HG02798 (cell line): ENCODE results near the gene ZNG1F.
"Not testable (repeated sequence)": the region's sequence is repeated elsewhere in the genome, so short reads cannot be mapped to it uniquely, and the experiment has no call there.

Experiments
- ATAC-seq: cut with Tn5 transposase; IDR thresholded peaks from one replicate; pipeline ENCODE4 v1.9.1; 2021; ENCODE audit warnings: mild to moderate bottlenecking; ENCODE audit not compliant: unreplicated experiment, poor library complexity

Gene ZNG1F

DNA sequence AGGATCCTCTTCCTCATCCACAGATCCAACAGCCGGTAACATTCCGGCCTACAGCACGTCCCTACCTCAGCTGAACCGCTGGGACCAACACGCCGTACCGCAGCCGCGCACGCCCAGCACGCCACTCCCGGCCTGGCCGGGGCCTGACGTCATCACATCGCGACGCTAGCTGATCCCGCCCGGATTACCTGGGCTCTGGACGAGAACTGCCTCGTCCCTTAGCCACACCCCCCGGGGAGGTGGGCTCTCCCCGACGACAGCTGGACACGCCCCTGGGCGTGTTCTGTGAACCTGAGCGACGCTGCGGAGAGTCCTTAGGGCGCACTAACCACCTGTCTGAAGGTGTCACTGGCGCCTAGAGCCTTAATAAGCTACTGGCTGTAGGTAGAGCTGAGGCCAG lies at the start of gene ZNG1F:
Gene ZNG1F (minus strand): TSS at position 101 of the 400 bp plus-strand sequence. CDS start 59 bp downstream, at position 42.
- ATAC-seq: not testable (repeated sequence)

DNA sequence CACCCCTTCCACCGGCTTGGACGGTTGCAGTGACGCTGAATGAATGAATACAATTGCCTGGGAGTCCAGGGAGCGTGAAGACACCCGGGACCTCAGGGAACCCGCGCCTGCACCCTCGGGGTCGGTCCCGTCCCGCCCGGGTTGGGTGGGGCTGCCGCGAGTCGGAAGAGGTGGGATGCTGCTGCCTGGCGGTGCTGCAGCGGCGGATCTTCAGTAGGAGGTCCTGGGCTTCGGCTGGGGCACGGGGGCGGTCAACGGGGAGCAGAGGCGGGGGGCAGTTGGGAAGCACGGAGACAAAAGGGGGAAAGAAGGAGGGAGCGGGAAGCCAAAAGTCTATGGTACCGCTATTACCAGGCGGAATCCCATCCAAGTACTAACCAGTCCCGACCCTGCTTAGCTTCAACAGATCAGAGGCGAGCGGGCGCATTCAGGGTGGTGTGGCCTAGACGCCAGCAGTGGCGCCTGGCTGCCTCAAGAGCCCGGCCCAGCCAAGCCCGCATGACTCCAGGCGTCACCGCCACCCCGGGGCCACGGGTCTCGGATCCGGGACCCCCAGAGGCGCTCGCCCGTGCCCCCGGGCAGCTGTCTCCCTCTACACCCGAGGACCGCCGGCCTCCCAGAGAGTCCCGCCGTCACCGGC lies 48.1 kb upstream of the ZNG1F start:
- not testable (repeated sequence) for ATAC-seq

- ATAC-seq: not testable (repeated sequence)
Measured at GRCh38 chr9:41236486-41237109, 47.5 kb upstream of the ZNG1F start.

- peak; percentile 100 for ATAC-seq
Measured at GRCh38 chr9:41234811-41235805, 46.0 kb upstream of the ZNG1F start.

- ATAC-seq: peak; percentile 16
Measured at GRCh38 chr9:41234221-41234620, 45.1 kb upstream of the ZNG1F start.

GRCh38 chr9:41232326-41232725 lies 43.2 kb upstream of the ZNG1F start:
- not testable (repeated sequence) for ATAC-seq

GRCh38 chr9:41230418-41230817 lies 41.3 kb upstream of the ZNG1F start:
- ATAC-seq: not testable (repeated sequence)

GRCh38 chr9:41229408-41230401 lies 40.6 kb upstream of the ZNG1F start:
- peak; percentile 36 for ATAC-seq

GRCh38 chr9:41219831-41220230 lies 30.7 kb upstream of the ZNG1F start:
- not testable (repeated sequence) for ATAC-seq

GRCh38 chr9:41188439-41188838 lies 678 bp downstream of the ZNG1F start:
- not testable (repeated sequence) for ATAC-seq

- not testable (repeated sequence) for ATAC-seq
Measured at GRCh38 chr9:41174994-41175393, 14.1 kb downstream of the ZNG1F start.

DNA sequence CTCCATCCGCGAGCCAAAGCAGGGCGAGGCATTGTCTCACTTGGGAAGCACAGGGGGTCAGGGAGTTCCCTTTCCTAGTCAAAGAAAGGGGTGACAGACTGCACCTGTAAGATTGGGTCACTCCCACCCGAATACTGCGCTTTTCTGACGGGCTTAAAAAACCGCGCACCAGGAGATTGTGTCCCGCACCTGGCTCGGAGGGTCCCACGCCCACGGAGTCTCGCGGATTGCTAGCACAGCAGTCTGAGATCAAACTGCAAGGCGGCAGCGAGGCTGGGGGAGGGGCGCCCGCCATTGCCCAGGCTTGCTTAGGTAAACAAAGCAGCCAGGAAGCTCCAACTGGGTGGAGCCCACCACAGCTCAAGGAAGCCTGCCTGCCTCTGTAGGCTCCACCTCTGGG lies 39.0 kb downstream of the ZNG1F start:
- ATAC-seq: not testable (repeated sequence)

GRCh38 chr9:41141878-41142277 lies 47.2 kb downstream of the ZNG1F start:
- not testable (repeated sequence) for ATAC-seq

GRCh38 chr9:41128581-41128980 lies 60.5 kb downstream of the ZNG1F start, which contains the start of gene FOXD4L6:
Gene FOXD4L6 (minus strand): TSS chr9:41128681. CDS start chr9:41128383, 298 bp downstream.
- ATAC-seq: not testable (repeated sequence)

DNA sequence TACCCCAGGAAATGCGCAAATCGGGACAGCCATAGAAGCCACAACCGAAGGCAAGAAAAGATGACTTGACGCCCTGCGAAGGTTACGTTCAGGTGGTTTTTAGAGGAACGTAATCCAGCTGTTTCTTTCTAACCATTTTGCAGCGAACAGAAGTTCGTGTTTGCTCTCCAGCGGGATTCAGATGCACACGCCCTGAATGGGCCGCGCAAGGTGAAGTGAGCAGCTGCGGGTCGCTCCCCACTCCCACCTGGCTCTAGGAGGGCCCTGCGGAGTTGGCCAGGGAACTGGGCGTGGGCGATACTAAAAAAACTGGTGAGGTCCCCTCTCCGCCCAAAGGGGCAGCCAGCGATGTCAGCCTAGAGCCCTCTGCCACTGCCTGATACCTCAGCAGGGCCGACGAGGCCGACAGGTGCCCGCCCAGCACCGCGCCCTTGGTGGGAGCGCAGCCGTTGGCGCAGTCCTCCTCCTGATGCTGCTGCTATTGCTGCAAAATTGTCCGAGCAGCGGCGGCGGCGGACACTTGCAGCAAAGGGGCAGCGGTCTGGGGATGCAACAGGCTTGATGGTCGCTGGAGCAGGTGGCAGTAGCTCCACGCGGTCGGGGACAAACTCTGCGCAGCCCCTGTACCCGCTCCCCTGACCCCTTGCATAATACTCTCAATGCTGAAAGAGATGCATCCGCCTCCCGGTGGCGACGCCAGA lies 62.2 kb downstream of the ZNG1F start:
- not testable (repeated sequence) for ATAC-seq

GRCh38 chr9:41125936-41126335 lies 63.2 kb downstream of the ZNG1F start:
- not testable (repeated sequence) for ATAC-seq

- not testable (repeated sequence) for ATAC-seq
Measured at GRCh38 chr9:41125109-41125658, 63.9 kb downstream of the ZNG1F start.
